Measurements from ENCODE around the gene PPM1B.

GRCh38 chr2:44275927-44276303 lies 107.2 kb downstream of the PPM1B start:
- TF ChIP-seq CTCF (IDR thresholded peaks at IDR 0.05; ENCODE audit: insufficient read depth, low read length) (no peak), POLR2AphosphoS5 (IDR thresholded peaks at IDR 0.05; ENCODE audit: low read depth) (no peak), REST (IDR thresholded peaks at IDR 0.05; ENCODE audit: insufficient replicate concordance, low read depth) (no peak)
